GM12865 (cell line): ENCODE data around the gene KRTAP4-2.
"Not testable (repeated sequence)": the region's sequence is repeated elsewhere in the genome, so short reads cannot be mapped to it uniquely, and the experiment has no call there.

Experiments used
- DNase-seq: peaks from one replicate; pipeline ENCODE4 v3.0.0; 2010; ENCODE audit warnings: low read depth
- H3K4me3 ChIP-seq: 2 replicates; pipeline ENCODE4 v1.5.1; 2011; ENCODE audit warnings: mild to moderate bottlenecking, low read depth, low read length, control low read depth
- CTCF ChIP-seq: IDR thresholded peaks from 2 replicates; pipeline ENCODE4 v1.5.1; 2011; ENCODE audit warnings: low read length, control low read depth, low read depth, inconsistent platforms; ENCODE audit not compliant: insufficient read depth; ENCODE audit errors: missing control alignments

The KRTAP4-2 gene

GRCh38 chr17:41149652-41149985 is 28.4 kb downstream of the KRTAP4-2 start, which contains the start of gene KRTAP4-5:
Gene KRTAP4-5, minus strand, starts transcription at chr17:41149825. Its CDS starts 58 bp downstream, at chr17:41149767.
- no peak within 1 kb of the TSS for H3K4me3 ChIP-seq
- TF ChIP-seq CTCF, result no peak
- DNase-seq, result no peak

- not testable (repeated sequence) for H3K4me3 ChIP-seq, DNase-seq
Measured at GRCh38 chr17:41148971-41149651, 28.9 kb downstream of the KRTAP4-2 start.

- TF ChIP-seq CTCF, result no peak
- DNase-seq, result no peak
Measured at GRCh38 chr17:41147531-41148204, 30.4 kb downstream of the KRTAP4-2 start.

GRCh38 chr17:41145261-41145660 is 32.8 kb downstream of the KRTAP4-2 start:
- no peak for DNase-seq
- no peak for TF ChIP-seq CTCF
- no peak overlapping the region for H3K4me3 ChIP-seq

More at GRCh38 chr17:41147531-41148204, 30.4 kb downstream of the KRTAP4-2 start:
- H3K4me3 ChIP-seq, result no peak overlapping the region

GRCh38 chr17:41144846-41145245 is 33.2 kb downstream of the KRTAP4-2 start:
- no peak overlapping the region for H3K4me3 ChIP-seq
- TF ChIP-seq CTCF, result no peak
- no peak for DNase-seq

- DNase-seq, result no peak
- H3K4me3 ChIP-seq, result no peak overlapping the region
- TF ChIP-seq CTCF, result no peak
Measured at GRCh38 chr17:41141361-41141760, 36.7 kb downstream of the KRTAP4-2 start.

- no peak within 1 kb of the TSS for H3K4me3 ChIP-seq
- DNase-seq, result no peak
- no peak for TF ChIP-seq CTCF
Measured at GRCh38 chr17:41140360-41141131, 37.5 kb downstream of the KRTAP4-2 start, which contains the start of gene KRTAP4-6. Gene KRTAP4-6, minus strand, starts transcription at chr17:41140544. Its CDS starts 57 bp downstream, at chr17:41140487.

- not testable (repeated sequence) for DNase-seq, H3K4me3 ChIP-seq
Measured at GRCh38 chr17:41139865-41140264, 38.2 kb downstream of the KRTAP4-2 start.
